ENCODE measurements around the gene TDRKH. TPM values are rescaled to one million over a fixed set of nuclear protein-coding genes. Genes with fewer than 3 reads are reported as not detected.
A peak's percentile ranks its signal among the peaks of the same experiment; 100 is the strongest.

The TDRKH gene
- total RNA-seq, 2 donors from 2014 or later, result 13.5 to 14.0 TPM

GRCh38 chr1:151815716-151816327, 25.5 kb upstream of the TDRKH start:
- peaks cover 26 to 36% of the 10 kb centered on the region in 2 donors for H3K4me1 Mint-ChIP-seq (ENCODE audit: low read depth in 2 of 2)
- no peaks in the 10 kb centered on the region for H3K9me3 Mint-ChIP-seq
- DNase-seq (ENCODE audit: low spot score) (no peak), ATAC-seq (peak; percentile 46 to 59)
- H3K36me3 Mint-ChIP-seq, result no peaks in the 10 kb centered on the region
- peak overlapping the region; percentile 30 for H3K4me3 Mint-ChIP-seq
- H3K27ac Mint-ChIP-seq, result no peak overlapping the region
- no peaks in the 10 kb centered on the region for H3K27me3 Mint-ChIP-seq

DNA sequence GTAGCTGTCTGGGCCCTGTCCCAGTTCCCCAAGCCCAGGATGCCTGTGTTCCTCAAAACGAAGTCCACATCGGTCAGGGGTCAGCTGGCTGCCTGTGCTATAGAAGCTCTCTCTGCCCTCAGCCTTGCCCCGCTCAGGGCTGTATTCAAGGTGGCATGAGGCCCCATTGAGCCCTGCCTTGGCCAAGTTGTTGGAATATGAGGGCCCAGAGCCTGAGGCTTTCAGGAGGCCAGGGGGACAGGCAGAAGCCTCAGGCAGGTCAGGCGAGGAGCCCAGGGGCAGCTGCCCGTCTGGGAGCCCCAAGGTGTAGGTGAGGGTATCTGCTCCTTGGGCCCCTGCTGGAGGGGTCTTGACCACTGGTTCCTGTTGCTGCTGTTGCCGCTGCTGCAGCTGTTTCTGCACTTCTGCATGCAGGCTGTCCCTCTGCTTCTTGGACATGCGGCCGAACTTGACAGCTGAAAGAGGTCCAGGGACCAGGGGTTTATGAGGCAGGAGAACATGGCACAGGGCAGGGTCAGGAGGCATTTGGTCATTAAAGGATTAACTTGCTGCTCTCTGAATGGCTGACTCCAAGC, 24.8 kb upstream of the TDRKH start:
- DNase-seq (ENCODE audit: low spot score) (no peak), ATAC-seq (no peak)
- H3K27ac Mint-ChIP-seq, result no peak overlapping the region
- H3K4me3 Mint-ChIP-seq, result peak overlapping the region; percentile 30
- no peaks in the 10 kb centered on the region for H3K9me3 Mint-ChIP-seq
- no peaks in the 10 kb centered on the region for H3K36me3 Mint-ChIP-seq
- no peaks in the 10 kb centered on the region for H3K27me3 Mint-ChIP-seq
- peaks cover 20 to 31% of the 10 kb centered on the region in 2 donors for H3K4me1 Mint-ChIP-seq (ENCODE audit: low read depth in 2 of 2)

DNA sequence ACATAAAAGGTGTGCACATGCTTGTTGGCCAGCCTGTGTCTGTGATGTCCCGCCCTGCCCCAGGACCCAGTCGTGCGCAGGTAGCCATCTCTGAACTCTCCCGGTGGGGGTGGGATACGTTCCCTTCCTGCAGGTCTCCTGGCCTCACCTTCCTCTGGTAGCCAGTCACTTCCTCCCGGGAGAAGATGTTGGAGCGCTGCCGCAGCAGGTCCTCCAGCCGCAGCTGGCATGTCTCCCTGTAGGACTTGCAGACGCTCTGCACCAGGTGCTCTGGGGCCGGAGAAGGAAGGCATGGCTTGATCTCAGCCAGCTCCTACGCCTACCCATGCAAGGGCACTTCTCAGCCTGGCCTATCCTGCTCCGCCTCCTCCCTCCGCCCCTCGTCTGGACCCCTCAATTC, 24.1 kb upstream of the TDRKH start:
- no peaks in the 10 kb centered on the region for H3K9me3 Mint-ChIP-seq
- ATAC-seq (no peak), DNase-seq (ENCODE audit: low spot score) (no peak)
- no peaks in the 10 kb centered on the region for H3K36me3 Mint-ChIP-seq
- H3K4me3 Mint-ChIP-seq, result no peak overlapping the region
- no peak overlapping the region for H3K27ac Mint-ChIP-seq
- H3K27me3 Mint-ChIP-seq, result no peaks in the 10 kb centered on the region
- peaks cover 20 to 31% of the 10 kb centered on the region in 2 donors for H3K4me1 Mint-ChIP-seq (ENCODE audit: low read depth in 2 of 2)

DNA sequence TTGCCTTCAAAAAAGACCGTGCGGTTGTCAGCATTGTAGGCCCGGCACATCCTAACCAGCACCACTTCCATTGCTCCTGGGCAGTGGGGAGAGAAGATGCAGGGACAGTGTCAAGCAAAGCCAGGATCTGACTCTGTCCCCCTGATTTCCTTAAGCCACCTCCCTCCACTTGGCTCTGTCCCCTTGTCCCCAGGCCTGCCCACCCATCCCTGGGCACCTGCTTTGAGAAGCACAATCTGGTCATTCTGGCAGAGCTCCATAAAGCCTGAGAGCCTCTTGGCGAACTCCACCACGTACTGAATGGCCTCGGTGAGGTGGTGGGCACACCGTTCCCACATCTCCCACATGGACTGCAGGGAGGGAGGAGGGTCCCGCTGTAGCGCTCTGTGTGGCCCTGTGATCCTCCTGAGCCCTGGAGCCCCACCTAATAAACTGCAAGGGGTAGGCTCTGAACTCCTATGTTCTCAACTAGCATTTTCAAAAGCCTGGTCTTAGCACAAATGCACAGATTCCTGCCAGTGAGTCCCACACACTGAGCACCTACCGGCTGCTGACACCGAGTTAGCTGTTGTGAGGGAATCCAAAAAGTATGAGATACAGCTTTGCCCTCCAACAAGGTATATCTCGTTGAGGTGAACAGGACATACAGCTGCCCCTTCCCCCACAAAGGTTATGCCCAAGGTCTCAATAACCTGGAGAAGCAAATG, 23.1 kb upstream of the TDRKH start:
- Mint-ChIP-seq H3K9me3 (no peaks in the 10 kb centered on the region), H3K36me3 (no peaks in the 10 kb centered on the region), H3K27ac (no peak overlapping the region), H3K4me3 (no peak overlapping the region), H3K4me1 (ENCODE audit: low read depth in 2 of 2) (peaks cover 20 to 31% of the 10 kb centered on the region in 2 donors), H3K27me3 (no peaks in the 10 kb centered on the region)
- DNase-seq (ENCODE audit: low spot score) (peak; percentile 38), ATAC-seq (no peak)

DNA sequence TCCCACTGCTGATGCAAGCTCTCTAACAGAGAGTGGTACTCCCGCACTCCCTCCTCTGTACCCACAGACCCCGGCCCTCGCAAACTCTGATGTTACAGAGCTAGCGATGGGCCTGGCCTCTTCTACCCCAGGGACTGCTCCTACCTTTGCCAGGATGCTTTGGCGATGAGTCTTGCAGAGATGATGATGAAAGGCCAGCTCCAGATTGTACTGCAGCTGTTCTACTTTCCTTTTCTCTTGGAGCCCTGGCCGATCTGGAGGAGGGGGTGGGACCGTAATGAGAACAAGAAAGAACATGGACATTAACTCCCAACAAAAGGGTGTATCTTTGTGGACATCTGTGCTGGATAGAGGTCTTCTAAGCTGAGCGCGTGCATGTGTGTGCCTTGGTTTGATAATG, 20.9 kb upstream of the TDRKH start:
- Mint-ChIP-seq H3K9me3 (no peaks in the 10 kb centered on the region), H3K36me3 (no peaks in the 10 kb centered on the region), H3K4me3 (no peak overlapping the region), H3K4me1 (ENCODE audit: low read depth in 2 of 2) (peaks cover 13 to 21% of the 10 kb centered on the region in 2 donors), H3K27ac (no peak overlapping the region), H3K27me3 (no peaks in the 10 kb centered on the region)
- no peak for DNase-seq (ENCODE audit: low spot score)
- no peak for ATAC-seq

DNA sequence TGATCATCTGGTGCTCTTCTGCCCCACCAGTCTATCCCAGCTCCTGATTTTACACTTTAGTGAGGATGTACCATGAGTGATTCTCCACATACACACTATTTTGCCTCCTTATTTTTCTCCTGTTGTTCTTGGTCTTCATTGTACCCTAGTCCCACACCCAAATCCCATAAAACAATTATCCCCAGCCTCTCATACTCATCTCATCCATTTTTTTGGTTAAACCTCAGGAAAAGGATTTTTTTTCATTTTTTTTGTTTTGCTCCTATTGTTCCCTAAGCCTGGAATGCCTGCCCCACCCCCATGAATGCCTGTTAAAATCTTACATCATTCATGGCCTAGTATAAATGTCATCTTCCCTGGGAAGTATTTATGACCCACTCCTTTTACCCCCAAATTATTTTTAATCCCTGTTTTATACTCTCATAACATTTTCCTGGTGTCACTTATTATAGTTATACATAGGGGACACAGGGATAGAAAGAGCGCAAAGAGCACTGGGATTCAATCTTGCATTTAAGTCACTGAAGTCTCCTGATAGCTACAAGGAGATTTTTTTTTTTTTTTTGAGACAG, 19.8 kb upstream of the TDRKH start:
- ATAC-seq, result no peak
- DNase-seq (ENCODE audit: low spot score), result no peak
- Mint-ChIP-seq H3K27ac (no peak overlapping the region), H3K27me3 (no peaks in the 10 kb centered on the region), H3K4me3 (no peak overlapping the region), H3K36me3 (no peaks in the 10 kb centered on the region), H3K9me3 (no peaks in the 10 kb centered on the region), H3K4me1 (ENCODE audit: low read depth in 2 of 2) (peaks cover 4 to 11% of the 10 kb centered on the region in 2 donors)

DNA sequence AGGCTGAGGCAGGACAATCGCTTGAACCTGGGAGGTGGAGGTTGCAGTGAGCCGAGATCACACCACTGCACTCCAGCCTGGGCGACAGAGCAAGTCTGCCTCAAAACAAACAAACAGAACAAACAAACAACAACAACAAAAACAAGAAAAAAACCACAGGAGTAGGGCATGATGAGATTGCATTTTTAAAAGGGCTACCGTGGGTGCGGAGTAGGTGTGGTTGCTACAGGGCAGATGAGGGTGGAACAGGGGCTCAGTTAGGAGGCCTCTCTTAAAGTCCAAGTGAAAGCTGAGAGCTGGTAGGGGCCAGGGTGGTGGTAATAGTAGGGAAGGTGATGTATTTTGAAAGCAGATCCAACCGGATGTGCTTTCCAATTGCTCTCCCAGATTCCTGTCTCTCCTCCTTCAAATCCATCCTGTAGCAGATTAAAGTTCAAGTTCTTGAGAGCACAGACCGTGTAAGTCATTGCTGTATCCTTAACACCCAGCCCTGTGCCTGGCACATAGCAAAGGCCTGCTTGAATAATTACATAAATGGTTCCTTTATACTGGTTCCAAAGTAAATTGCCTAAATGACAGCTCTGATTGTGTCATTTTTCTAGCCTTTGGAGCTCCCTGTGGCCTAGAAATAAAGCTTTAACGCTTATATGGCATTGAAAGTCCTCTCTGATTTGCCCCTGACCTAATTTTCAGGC, 19.1 kb upstream of the TDRKH start:
- Mint-ChIP-seq H3K36me3 (no peaks in the 10 kb centered on the region), H3K9me3 (no peaks in the 10 kb centered on the region), H3K4me3 (no peak overlapping the region), H3K4me1 (ENCODE audit: low read depth in 2 of 2) (peaks cover 4 to 7% of the 10 kb centered on the region in 2 donors), H3K27ac (no peak overlapping the region), H3K27me3 (no peaks in the 10 kb centered on the region)
- DNase-seq (ENCODE audit: low spot score) (no peak), ATAC-seq (no peak)

GRCh38 chr1:151807766-151808165, 17.5 kb upstream of the TDRKH start:
- Mint-ChIP-seq H3K9me3 (no peaks in the 10 kb centered on the region), H3K4me1 (ENCODE audit: low read depth in 2 of 2) (peaks cover 1 to 3% of the 10 kb centered on the region in 2 donors), H3K27me3 (no peaks in the 10 kb centered on the region), H3K36me3 (no peaks in the 10 kb centered on the region), H3K27ac (no peak overlapping the region), H3K4me3 (no peak overlapping the region)
- no peak for DNase-seq (ENCODE audit: low spot score)
- ATAC-seq, result no peak

DNA sequence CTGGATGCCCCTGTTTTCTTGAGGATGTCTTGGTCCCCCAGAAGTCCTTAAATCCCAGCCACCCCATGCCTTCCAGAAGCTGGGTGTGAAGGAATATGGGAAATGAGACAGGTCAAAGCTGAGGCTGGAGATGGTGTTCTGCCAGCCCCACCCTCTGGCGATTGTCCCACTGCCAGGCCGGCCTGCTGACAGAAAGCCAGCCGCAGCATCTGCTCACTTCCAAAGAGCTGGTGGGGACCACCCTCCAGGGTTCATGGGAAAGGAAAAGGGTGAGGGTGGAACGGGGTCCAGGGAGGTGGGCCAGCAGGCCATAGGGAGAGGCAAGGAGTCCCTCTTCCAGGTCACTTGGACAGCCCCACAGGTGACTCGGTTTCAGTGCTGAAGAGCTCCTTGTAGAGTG, 16.8 kb upstream of the TDRKH start:
- H3K4me1 Mint-ChIP-seq (ENCODE audit: low read depth in 2 of 2), result no peaks in the 10 kb centered on the region
- H3K27ac Mint-ChIP-seq, result no peak overlapping the region
- DNase-seq (ENCODE audit: low spot score) (no peak), ATAC-seq (no peak)
- H3K27me3 Mint-ChIP-seq, result no peaks in the 10 kb centered on the region
- H3K4me3 Mint-ChIP-seq, result no peak overlapping the region
- no peaks in the 10 kb centered on the region for H3K36me3 Mint-ChIP-seq
- H3K9me3 Mint-ChIP-seq, result no peaks in the 10 kb centered on the region

DNA sequence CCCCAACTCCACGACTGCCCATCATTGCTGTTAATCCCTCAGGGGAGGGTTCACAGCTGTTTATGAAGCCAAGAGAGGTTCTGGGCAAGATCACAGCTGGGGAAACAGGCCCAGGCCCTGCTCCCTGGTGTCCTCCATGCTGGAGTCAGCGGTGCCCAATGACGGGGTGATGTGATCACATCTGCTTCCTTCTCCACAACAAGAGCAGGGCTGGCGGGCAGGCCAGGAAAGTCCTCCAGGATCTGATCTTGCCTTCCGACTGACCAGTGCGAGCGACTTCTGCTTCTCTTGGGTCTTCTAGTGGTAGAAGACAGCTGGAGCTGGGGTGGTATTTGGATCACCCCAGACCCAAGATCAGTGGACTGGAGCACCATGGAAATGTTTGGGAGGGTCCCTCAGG, 15.9 kb upstream of the TDRKH start:
- H3K27ac Mint-ChIP-seq, result no peak overlapping the region

GRCh38 chr1:151805066-151805820, 14.9 kb upstream of the TDRKH start, which contains the start of gene LINGO4:
TSS of gene LINGO4 (minus strand) at chr1:151805419. CDS start at chr1:151802704, 2,715 bp downstream.
- ATAC-seq, result no peak
- Mint-ChIP-seq H3K27me3 (no peaks in the 10 kb centered on the region), H3K27ac (no peak within 1 kb of the TSS), H3K36me3 (no peaks in the 10 kb centered on the region), H3K4me1 (ENCODE audit: low read depth in 2 of 2) (peaks cover 5% of the 10 kb centered on the region in 2 donors), H3K9me3 (no peaks in the 10 kb centered on the region), H3K4me3 (no peak within 1 kb of the TSS)
- no peak for DNase-seq (ENCODE audit: low spot score)

More for the DNA sequence above, 15.9 kb upstream of the TDRKH start:
- DNase-seq (ENCODE audit: low spot score) (no peak), ATAC-seq (no peak)
- Mint-ChIP-seq H3K4me3 (no peak overlapping the region), H3K36me3 (no peaks in the 10 kb centered on the region), H3K4me1 (ENCODE audit: low read depth in 2 of 2) (no peaks in the 10 kb centered on the region), H3K9me3 (no peaks in the 10 kb centered on the region), H3K27me3 (no peaks in the 10 kb centered on the region)

DNA sequence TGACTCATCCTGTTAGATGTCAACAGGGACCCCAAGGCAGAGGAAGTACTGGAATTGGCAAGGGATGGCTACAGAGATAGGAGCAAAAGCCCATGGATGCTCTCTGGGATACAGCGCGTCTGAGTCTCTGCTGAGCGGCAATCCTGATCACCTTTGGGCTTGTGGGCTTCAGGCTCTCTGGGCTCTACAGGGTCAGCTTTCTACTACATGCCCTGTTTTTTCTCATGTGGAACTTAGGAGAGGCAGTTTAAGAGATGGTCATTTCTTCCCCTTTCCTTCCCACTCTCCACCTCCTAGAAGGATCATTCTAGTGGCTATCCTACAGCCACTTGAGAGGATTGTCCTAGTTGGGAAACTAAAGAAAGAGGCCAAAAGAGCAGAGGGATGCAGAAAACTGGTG, 13.6 kb upstream of the TDRKH start:
- Mint-ChIP-seq H3K9me3 (no peaks in the 10 kb centered on the region), H3K27ac (no peak overlapping the region), H3K4me1 (ENCODE audit: low read depth in 2 of 2) (peaks cover 7 to 11% of the 10 kb centered on the region in 2 donors), H3K4me3 (no peak overlapping the region), H3K36me3 (no peaks in the 10 kb centered on the region), H3K27me3 (no peaks in the 10 kb centered on the region)
- DNase-seq (ENCODE audit: low spot score), result no peak
- no peak for ATAC-seq

DNA sequence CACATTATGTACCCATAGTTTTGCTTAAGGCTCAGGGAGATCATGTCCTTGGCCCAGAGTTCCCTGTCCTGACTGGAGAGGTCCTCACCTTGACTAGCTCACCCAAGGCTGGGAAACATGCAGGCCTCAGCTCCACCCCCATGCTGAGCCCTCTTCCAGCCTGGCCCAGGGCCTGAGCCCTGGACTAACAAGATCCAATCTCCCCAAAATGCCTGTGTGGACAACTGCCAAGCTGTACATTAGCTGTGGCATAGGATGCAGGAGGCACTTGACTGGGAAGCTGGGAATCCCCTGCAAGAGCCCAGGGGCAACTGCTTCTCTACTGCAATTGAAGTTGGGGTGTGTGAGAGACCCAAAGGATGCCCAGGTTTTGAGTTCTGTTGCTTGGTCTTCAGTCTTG, 12.9 kb upstream of the TDRKH start:
- H3K4me1 Mint-ChIP-seq (ENCODE audit: low read depth in 2 of 2), result peaks cover 7 to 11% of the 10 kb centered on the region in 2 donors
- H3K36me3 Mint-ChIP-seq, result no peaks in the 10 kb centered on the region
- no peak overlapping the region for H3K27ac Mint-ChIP-seq
- H3K4me3 Mint-ChIP-seq, result no peak overlapping the region
- no peak for ATAC-seq
- H3K27me3 Mint-ChIP-seq, result no peaks in the 10 kb centered on the region
- no peak for DNase-seq (ENCODE audit: low spot score)
- H3K9me3 Mint-ChIP-seq, result no peaks in the 10 kb centered on the region
